Thoracic aorta (tissue), 2 donors: ENCODE data around the gene LRRC70. TPM values are rescaled to one million over a fixed set of nuclear protein-coding genes. Genes with fewer than 3 reads are reported as not detected.

Experiments
- ATAC-seq: fragments of 150-250 bp; one replicate; pipeline ENCODE4 v1.8.0; 2017; ENCODE audit warnings: low read depth; ENCODE audit not compliant: insufficient number of reproducible peaks, low FRiP score
- DNase-seq: peaks from one replicate; pipeline ENCODE4 v3.0.0-alpha.2; 2020; ENCODE audit warnings: low spot score
- H3K27ac ChIP-seq, 2 donors: fragments of 200-600 bp; sonication (generic); 1 replicate in 1 of 2; 2 replicates in 1 of 2; pipeline ENCODE4 v1.5.1; 2016; ENCODE audit warnings: mild to moderate bottlenecking in 2 of 2, moderate library complexity in 2 of 2
- H3K27me3 ChIP-seq: fragments of 200-600 bp; sonication (generic); replicated peaks from 2 replicates; pipeline ENCODE4 v1.6.0; 2016; ENCODE audit warnings: mild to moderate bottlenecking; ENCODE audit not compliant: insufficient read depth
- H3K36me3 ChIP-seq: fragments of 200-600 bp; sonication (generic); one replicate; pipeline ENCODE4 v1.5.1; 2016
- H3K4me1 ChIP-seq, 2 donors: fragments of 200-600 bp; sonication (generic); 1 replicate in 1 of 2; 2 replicates in 1 of 2; pipeline versions ENCODE4 v1.5.1 to v1.6.0; 2016; ENCODE audit warnings: low read depth in 2 of 2, mild to moderate bottlenecking in 1 of 2; ENCODE audit not compliant: control insufficient read depth in 1 of 2
- H3K4me3 ChIP-seq: fragments of 200-600 bp; sonication (generic); 2 replicates; pipeline ENCODE4 v1.5.1; 2016; ENCODE audit warnings: mild to moderate bottlenecking
- H3K9me3 ChIP-seq: fragments of 200-600 bp; sonication (generic); 2 replicates; pipeline ENCODE4 v1.5.1; 2016
- total RNA-seq, 2 donors: library from RNA; depleted of rRNA; stranded (reverse); fragments of >200 nt; gene quantifications; one replicate each; pipeline versions ENCODE4 v1.1.0 to v1.2.3, GENCODE V29; 2016
- TF ChIP-seq, protein P1 (sequence below): fragments of 200-600 bp; sonication (generic); IDR thresholded peaks from one replicate; pipeline ENCODE4 v1.5.1; 2019; ENCODE audit warnings: antibody characterized with exemption

Gene LRRC70
- total RNA-seq, 2 donors from 2014 or later: 3.6 to 4.2 TPM

DNA sequence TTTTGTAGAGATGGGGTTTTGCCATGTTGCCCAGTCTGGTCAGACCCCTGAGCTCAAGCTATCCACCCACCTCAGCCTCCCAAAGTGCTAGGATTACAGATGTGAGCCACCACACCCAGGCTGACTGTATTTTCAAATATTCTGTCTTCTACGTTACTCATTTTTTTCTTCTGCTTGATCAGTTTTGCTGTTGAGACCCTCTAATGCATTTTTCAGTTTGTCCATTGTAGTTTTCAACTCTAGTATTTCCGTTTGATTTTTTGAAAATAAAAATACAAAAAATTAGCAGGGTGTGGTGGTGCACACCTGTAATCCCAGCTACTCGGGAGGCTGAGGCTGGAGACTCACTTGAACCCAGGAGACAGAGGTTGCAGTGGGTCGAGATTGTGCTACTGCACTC is 10.5 kb upstream of the LRRC70 start:
- ATAC-seq: no peak
- Histone ChIP-seq H3K27me3 (no peaks in the 10 kb centered on the region), H3K9me3 (peaks cover 6% of the 10 kb centered on the region), H3K4me3 (no peak overlapping the region), H3K36me3 (peaks cover 4% of the 10 kb centered on the region), H3K27ac (no peak overlapping the region), H3K4me1 (no peaks in the 10 kb centered on the region)
- TF ChIP-seq, protein P1, sequence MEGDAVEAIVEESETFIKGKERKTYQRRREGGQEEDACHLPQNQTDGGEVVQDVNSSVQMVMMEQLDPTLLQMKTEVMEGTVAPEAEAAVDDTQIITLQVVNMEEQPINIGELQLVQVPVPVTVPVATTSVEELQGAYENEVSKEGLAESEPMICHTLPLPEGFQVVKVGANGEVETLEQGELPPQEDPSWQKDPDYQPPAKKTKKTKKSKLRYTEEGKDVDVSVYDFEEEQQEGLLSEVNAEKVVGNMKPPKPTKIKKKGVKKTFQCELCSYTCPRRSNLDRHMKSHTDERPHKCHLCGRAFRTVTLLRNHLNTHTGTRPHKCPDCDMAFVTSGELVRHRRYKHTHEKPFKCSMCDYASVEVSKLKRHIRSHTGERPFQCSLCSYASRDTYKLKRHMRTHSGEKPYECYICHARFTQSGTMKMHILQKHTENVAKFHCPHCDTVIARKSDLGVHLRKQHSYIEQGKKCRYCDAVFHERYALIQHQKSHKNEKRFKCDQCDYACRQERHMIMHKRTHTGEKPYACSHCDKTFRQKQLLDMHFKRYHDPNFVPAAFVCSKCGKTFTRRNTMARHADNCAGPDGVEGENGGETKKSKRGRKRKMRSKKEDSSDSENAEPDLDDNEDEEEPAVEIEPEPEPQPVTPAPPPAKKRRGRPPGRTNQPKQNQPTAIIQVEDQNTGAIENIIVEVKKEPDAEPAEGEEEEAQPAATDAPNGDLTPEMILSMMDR: no peak
- DNase-seq: no peak

DNA sequence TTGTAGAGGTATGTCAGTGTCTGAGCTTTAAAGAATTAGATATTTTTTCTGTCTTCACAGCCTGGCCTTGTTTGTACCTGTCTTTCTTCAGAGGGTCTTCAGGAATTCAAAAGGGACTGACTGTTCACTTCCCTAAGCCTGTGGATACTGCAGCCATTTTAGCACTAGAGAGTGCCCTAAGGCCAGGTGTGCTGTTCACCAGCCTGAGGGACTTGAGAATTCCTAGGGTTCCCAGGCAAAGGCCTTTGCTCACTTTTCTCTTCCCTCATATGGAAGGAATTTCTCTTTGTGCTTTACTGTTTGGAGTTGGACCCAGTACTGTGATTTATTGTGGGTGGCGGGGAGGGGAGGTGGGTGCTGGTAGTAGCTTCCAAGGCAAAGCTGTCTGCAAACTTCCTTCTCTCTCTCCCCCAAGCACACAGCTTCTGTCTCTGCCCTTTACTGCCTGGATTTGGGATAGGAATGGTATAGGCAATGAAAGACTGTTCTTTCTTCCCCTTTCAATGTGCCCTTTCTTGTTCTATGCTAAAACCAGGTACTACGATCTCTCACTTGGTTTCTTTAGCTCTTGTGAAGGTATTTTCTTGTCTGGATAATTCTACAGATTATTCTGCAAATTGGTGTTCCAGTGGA is 9.7 kb upstream of the LRRC70 start:
- H3K9me3 ChIP-seq: peaks cover 6% of the 10 kb centered on the region
- no peak for ATAC-seq
- H3K4me1 ChIP-seq: no peaks in the 10 kb centered on the region
- H3K27ac ChIP-seq: no peak overlapping the region
- TF ChIP-seq, protein P1: no peak
- H3K27me3 ChIP-seq: no peaks in the 10 kb centered on the region
- no peak overlapping the region for H3K4me3 ChIP-seq
- H3K36me3 ChIP-seq: peaks cover 4% of the 10 kb centered on the region
- no peak for DNase-seq

DNA sequence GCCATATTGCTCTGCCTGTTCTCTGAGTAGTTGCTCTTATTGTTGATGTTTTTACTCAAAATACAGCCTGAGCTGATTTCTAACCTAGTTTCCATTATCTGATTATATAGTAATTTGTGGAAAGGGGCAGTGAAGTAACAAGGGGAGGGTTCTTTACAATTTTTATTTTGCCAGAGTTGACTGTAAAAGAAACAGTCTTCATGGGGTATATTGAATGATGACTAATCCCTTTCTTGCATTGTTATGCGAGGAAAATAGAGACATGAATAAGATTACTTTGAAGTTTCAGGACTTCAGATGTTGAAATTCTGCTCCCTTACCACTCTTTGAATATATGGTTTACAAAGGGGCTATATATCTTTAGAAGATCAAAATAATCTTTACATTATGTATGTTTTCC is 9.1 kb upstream of the LRRC70 start:
- H3K4me3 ChIP-seq: no peak overlapping the region
- H3K27ac ChIP-seq: no peak overlapping the region
- ATAC-seq: no peak

DNA sequence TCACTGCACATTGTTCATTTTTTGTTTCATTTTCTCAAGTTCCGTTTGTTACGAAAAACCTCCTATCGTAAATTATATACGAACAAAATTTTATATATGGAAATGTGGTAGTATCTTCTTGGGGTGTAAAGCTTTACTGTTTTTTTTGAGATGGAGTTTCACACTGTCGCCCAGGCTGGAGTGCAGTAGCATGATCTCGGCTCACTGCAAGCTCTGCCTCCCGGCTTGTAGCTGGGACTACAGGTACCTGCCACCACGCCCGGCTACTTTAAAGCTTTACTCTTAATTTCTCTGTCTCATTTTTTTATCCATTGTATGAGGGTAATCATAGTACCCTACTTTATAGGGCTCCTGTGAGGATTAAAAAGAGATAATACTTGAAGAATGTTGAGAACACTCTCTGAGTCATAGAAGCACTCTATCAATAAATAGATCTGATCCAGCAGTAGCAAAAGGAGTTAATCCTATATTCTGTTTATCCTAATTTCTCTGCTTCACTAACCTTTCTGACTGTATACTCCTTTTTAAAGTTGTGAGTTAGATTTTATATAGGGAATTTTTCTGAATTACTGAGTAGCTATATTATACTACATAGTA is 5.6 kb upstream of the LRRC70 start:
- TF ChIP-seq, protein P1: no peak
- H3K27me3 ChIP-seq: no peaks in the 10 kb centered on the region
- H3K27ac ChIP-seq: no peak overlapping the region
- no peaks in the 10 kb centered on the region for H3K36me3 ChIP-seq
- no peak overlapping the region for H3K4me3 ChIP-seq
- peaks cover under 1% of the 10 kb centered on the region for H3K9me3 ChIP-seq
- no peaks in the 10 kb centered on the region for H3K4me1 ChIP-seq
- DNase-seq (no peak), ATAC-seq (no peak)

More for the DNA sequence above, 9.1 kb upstream of the LRRC70 start:
- H3K9me3 ChIP-seq: peaks cover 6% of the 10 kb centered on the region
- no peaks in the 10 kb centered on the region for H3K27me3 ChIP-seq
- DNase-seq: no peak
- TF ChIP-seq, protein P1: no peak
- H3K36me3 ChIP-seq: peaks cover 4% of the 10 kb centered on the region
- H3K4me1 ChIP-seq: no peaks in the 10 kb centered on the region

DNA sequence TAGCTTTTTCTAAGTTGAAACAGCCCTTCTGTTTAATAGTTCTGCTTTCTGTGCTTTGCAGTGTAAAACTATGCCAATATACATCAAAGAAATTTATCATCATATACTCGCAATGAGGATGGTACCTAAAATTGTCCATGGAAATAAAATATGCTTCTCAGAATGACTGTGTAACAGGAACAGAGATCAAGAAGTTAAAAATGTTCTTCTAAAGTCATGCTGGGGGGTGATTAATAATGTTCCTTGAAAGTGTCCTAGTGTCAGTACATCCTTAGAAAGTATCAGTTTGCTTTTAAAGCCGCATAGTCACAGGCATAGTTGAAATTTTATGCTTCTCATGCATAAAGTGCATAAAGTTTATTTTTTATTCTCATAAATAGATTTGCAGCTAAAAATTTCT is 4.0 kb upstream of the LRRC70 start:
- no peak overlapping the region for H3K27ac ChIP-seq
- no peaks in the 10 kb centered on the region for H3K27me3 ChIP-seq
- no peak overlapping the region for H3K4me3 ChIP-seq
- H3K4me1 ChIP-seq: no peaks in the 10 kb centered on the region
- no peaks in the 10 kb centered on the region for H3K9me3 ChIP-seq
- ATAC-seq (no peak), DNase-seq (no peak)
- TF ChIP-seq, protein P1: no peak
- no peaks in the 10 kb centered on the region for H3K36me3 ChIP-seq
